NCI-H2227 (cell line): Measurements from ENCODE around the gene C1orf94.
"Not testable (repeated sequence)": the region's sequence is repeated elsewhere in the genome, so short reads cannot be mapped to it uniquely, and the experiment has no call there.

Source experiments
- DNase-seq: peaks from one replicate; lab custom pipeline; 2025; ENCODE audit not compliant: unreplicated experiment; lab: John Stamatoyannopoulos, UW

C1orf94 gene

DNA sequence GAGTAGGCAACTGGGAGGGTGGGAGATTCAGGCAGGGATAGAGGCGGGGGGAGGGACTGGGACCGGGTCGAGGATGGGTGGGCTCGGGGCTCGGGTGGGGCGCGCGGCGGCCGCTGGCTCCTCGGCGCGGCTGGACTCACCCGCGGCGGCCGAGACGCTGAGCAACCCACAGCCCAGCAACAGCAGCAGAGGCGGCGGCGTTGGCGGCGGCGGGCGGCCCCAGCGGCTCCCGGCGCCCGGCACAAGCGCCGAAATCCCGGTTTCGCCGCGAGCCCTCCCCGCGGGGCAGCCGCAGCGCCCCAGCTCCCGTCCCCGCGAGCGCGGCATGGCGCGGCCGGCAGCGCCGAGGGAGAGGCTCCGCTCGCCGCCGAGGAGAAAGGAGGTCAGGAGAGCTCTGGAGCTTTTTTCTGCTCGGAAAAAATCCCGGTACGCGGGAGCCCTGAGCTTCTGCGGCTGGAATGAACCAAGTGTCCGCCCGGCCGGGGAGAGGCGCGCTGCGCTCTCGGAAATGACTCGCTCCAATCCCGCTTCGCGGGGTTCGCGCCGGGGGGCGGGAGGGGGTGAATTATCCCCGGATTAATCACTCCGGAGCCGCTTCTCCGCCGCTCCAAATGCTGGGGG is 11.8 kb upstream of the C1orf94 start, which contains the start of gene CSMD2:
Gene CSMD2, minus strand, starts transcription at position 460 of the 621 bp plus-strand sequence. Its CDS starts 133 bp downstream, at position 327.
- peak; percentile 83 for DNase-seq

- peak; percentile 51 for DNase-seq
Measured at GRCh38 chr1:34165422-34165921, 11.2 kb upstream of the C1orf94 start.

DNA sequence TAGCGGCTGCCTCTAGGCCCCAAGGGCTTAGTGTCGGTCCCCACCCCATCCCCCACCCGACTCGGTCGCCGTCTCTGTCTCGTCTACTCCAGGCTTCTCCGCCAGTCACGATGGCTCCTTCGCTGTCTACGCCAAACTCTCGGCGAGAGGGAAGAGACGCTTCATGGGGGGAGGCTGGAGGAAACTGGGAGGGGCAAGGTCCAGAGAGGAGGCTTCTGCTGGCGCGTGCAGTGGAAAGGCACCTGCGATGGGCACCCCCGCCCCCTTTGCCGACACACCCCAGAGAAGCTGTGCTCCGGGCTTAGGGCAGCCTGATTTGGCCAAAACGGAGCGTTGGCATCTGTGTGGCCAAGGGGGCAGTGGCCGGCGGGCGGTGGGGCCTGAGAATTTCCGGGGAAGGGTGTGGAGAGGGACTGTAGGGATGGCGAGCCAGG is 10.5 kb upstream of the C1orf94 start:
- DNase-seq: peak; percentile 50

DNA sequence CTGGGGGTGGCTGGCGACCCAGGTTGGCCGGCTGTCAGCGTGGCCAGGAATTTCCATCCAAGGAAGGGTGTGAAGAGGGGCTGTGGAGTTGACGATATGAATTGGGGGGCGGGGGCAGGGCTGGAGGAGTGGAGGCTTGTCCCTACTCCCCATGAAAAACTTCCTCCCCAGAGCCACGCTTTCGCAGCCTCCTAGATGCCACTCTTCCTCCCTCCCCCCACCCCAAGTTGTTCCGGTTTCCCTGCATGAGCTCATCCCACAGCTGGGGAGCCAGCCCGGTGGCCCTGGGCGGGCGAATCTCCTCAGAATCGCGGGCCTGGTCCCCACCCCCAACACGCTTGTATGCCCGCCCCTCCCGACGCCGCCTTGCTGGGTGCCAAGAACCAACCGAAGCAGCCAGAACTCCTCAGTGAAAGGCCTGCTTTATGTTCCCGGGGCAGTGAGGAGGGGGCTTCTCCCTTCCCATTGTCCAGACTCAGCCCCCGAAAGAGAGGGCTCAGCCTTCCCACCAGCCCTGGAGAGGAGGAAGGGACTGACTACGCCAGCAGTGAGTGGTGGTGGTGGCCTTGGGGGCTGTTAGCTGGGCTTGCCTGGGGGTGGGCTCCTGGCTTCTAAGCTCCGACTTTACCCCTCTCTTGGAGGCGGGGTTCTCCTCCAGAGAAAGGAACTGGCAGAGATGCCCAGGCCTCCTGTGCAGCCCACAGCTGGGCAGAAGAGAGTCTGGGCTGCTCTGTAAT is 9.9 kb upstream of the C1orf94 start:
- DNase-seq: peak; percentile 66

- no peak for DNase-seq
Measured at GRCh38 chr1:34167389-34167788, 9.3 kb upstream of the C1orf94 start.

DNA sequence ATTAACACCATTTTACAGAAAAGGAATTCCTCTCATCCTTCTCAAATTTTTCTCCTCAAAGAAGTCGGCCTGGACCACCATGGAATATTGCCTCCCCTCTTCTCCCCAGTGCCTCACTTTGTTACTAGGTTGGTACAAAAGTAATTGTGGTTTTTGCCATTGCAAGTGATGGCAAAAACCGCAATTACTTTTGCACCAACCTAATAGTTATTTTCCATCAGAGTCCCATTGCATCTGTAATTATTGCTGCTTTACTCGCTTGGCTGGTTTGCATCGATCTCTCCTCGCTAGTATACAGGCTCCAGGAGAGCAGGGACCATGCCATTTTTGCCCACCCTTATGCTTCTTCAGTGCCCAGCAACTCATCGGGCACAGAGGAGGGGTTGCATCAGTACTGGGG is 963 bp upstream of the C1orf94 start:
- no peak for DNase-seq

DNA sequence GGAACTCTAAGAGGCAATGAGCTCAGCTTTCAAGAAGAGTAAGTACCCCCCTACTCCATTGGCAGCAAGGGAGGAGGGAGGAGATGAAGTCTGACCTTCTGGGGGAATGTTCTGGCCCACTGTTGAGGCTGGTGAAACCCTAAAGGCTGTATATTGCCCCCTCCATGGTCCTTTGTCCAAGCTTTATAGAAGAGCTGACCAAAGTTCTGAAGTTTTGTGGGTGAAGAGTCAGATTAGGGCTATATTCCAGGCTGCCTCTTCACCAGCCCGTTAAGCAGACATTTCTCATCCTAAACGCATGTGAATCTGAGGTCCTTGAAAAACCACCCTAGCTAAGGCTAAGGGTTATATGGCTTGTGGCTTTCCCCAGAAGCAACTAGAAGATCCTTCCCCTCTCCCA is 1.4 kb downstream of the C1orf94 start:
- DNase-seq: no peak

GRCh38 chr1:34183381-34183780 is 6.7 kb downstream of the C1orf94 start:
- DNase-seq: not testable (repeated sequence)

DNA sequence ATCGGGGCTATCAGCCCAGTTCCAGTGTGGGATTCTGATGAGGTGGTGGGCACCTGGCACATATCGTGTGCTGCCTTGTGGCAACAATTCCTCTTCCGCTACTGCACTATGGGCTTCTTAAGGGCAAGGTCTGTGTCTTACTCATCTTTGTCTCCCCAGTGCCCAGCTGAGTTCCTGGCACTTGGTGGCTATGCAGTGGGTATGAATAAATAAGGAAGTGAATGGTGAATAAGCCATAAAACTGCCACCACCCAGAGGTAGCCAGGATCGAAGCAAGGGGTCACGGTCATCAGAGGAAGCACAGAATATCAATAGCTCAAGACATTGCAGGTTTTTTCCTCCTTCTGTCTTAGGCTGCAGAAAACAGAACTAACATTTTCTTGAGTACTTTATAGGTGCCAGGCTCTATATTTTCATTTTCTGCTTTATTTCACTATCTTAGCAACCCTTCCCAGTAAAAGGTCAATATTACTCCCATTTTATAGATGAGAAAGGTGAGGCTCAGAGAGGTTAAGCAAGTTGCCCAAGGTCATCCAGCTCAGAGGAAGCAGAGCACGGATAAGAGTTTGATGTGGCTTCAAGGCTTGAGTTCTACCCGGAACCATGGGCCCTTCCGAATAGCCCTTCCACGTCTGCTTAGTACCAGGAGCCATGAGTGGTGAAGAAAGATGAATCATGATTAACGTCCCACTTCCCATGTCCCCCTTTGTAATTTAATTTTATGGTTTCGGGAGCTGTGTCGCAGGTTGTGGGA is 10.2 kb downstream of the C1orf94 start:
- DNase-seq: no peak

GRCh38 chr1:34188418-34188817 is 11.7 kb downstream of the C1orf94 start:
- DNase-seq: no peak

- DNase-seq: no peak
Measured at GRCh38 chr1:34188985-34189384, 12.3 kb downstream of the C1orf94 start.

GRCh38 chr1:34190692-34191091 is 14.0 kb downstream of the C1orf94 start:
- DNase-seq: no peak

DNA sequence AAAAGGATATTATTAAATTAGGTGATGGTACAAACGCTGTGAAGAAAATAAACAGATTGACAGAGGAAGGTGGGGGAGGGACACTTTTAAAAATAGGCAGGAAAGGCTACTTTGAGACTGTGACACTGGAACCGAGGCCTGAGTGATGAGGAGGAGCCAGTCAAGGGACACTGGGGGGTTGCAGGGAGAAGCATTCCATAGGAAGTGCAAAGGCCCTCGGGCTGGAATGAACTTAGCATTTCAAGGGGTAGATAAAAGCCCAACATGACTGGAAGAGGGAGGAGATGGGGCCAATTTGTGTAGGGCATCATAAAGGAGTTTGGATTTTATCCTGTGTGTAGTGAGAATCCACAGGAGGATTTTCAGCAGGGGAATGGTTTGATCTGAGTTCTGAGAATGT is 15.9 kb downstream of the C1orf94 start:
- DNase-seq: no peak

- no peak for DNase-seq
Measured at GRCh38 chr1:34199927-34200326, 23.2 kb downstream of the C1orf94 start.

GRCh38 chr1:34212673-34213072 is 36.0 kb downstream of the C1orf94 start:
- no peak for DNase-seq

GRCh38 chr1:34213956-34214355 is 37.2 kb downstream of the C1orf94 start:
- DNase-seq: peak; percentile 24

GRCh38 chr1:34231441-34231840 is 54.7 kb downstream of the C1orf94 start:
- DNase-seq: no peak

DNA sequence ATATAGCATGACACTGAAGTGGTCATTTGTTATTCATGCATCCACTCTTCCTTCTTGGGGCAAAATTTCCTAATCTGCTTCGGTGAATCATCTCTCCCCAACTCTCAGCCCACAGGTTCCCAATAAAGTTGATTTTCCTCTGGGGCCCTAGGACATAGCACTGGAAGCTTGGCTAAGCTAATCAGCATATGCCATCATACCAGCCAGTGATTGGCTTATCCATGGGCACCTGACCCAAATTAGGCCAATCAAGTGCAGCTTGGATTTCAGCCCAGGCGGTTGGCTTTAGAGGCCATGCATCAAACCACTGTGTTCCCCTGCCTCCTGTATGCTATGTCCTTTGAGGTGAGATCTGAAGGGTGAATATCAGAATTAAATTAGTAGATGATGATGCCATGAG is 58.9 kb downstream of the C1orf94 start:
- no peak for DNase-seq

DNA sequence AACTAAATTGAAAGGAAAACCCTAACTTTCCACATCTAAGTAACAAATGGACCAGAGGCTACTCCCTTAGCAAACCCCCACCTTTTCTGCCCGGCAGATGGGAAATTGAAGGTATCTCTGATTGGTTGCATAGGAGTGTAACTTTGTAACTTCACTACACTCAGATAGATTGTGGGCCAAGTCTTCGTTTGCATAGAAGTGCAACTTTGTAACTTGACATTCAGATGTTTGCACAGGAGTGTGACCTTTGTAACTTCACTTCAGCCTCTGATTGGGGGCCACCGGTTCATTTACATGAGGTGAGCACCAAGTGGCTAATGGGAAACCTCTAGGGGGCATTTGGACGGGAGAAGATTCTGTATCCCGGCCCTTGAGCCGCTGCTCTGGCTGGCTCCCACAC is 59.4 kb downstream of the C1orf94 start:
- DNase-seq: no peak

GRCh38 chr1:34237151-34237815 is 60.6 kb downstream of the C1orf94 start:
- no peak for DNase-seq

GRCh38 chr1:34245967-34246366 is 69.3 kb downstream of the C1orf94 start:
- no peak for DNase-seq
